SK-N-SH treated with all-trans-retinoic acid at 6 μM for 48 hours (cell line): Measurements from ENCODE around the gene ZKSCAN5.

Experiments used
- ATAC-seq: fragments of 200-7000 bp; cut with Tn5 transposase; 3 replicates; pipeline ENCODE4 v1.9.1; 2020; ENCODE audit warnings: mild to moderate bottlenecking, moderate library complexity
- ARNTL ChIP-seq: fragments of 450-650 bp; formaldehyde crosslinking; IDR thresholded peaks from 2 replicates; pipeline ENCODE4 v1.5.0; 2020; ENCODE audit warnings: low read depth, mild to moderate bottlenecking, moderate library complexity, borderline replicate concordance
- BACH2 ChIP-seq: fragments of 250-450 bp; sonication (Bioruptor Pico); IDR thresholded peaks from 2 replicates; pipeline ENCODE4 v1.9.0; 2021; ENCODE audit warnings: mild to moderate bottlenecking, borderline replicate concordance
- CSDC2 ChIP-seq: fragments of 250-450 bp; sonication (Bioruptor Pico); IDR thresholded peaks from 2 replicates; pipeline ENCODE4 v1.5.0; 2020; ENCODE audit warnings: mild to moderate bottlenecking, moderate library complexity
- ESRRG ChIP-seq: fragments of 250-450 bp; sonication (Bioruptor Pico); IDR thresholded peaks from 2 replicates; pipeline ENCODE4 v1.6.1; 2021; ENCODE audit warnings: mild to moderate bottlenecking
- GLIS3 ChIP-seq: fragments of 250-450 bp; sonication (Bioruptor Pico); IDR thresholded peaks from 2 replicates; pipeline ENCODE4 v1.5.0; 2020; ENCODE audit warnings: mild to moderate bottlenecking, moderate library complexity
- ISL1 ChIP-seq: fragments of 250-450 bp; sonication (Bioruptor Pico); IDR thresholded peaks from 2 replicates; pipeline ENCODE4 v2.1.2; 2022; ENCODE audit warnings: mild to moderate bottlenecking, moderate library complexity
- OSR1 ChIP-seq: fragments of 250-450 bp; sonication (Bioruptor Pico); IDR thresholded peaks from 2 replicates; pipeline ENCODE4 v1.8.0; 2022; ENCODE audit warnings: moderate library complexity, mild to moderate bottlenecking, inconsistent platforms
- PATZ1 ChIP-seq: fragments of 250-450 bp; sonication (Bioruptor Pico); IDR thresholded peaks from 2 replicates; pipeline ENCODE4 v1.8.0; 2020; ENCODE audit warnings: mild to moderate bottlenecking, moderate library complexity, borderline replicate concordance
- PPARA ChIP-seq: fragments of 250-450 bp; sonication (Bioruptor Pico); IDR thresholded peaks from 2 replicates; pipeline ENCODE4 v1.5.0; 2020; ENCODE audit warnings: mild to moderate bottlenecking, borderline replicate concordance
- RARB ChIP-seq: fragments of 250-450 bp; sonication (Bioruptor Pico); IDR thresholded peaks from 2 replicates; pipeline ENCODE4 v1.8.0; 2021; ENCODE audit warnings: mild to moderate bottlenecking, moderate library complexity
- SNAI2 ChIP-seq: fragments of 250-450 bp; sonication (Bioruptor Pico); IDR thresholded peaks from 2 replicates; pipeline ENCODE4 v1.5.0; 2020; ENCODE audit warnings: mild to moderate bottlenecking, moderate library complexity
- TCF4 ChIP-seq: fragments of 250-450 bp; sonication (Bioruptor Pico); IDR thresholded peaks from 2 replicates; pipeline ENCODE4 v1.8.0; 2021; ENCODE audit warnings: mild to moderate bottlenecking, moderate library complexity, borderline replicate concordance
- TOX ChIP-seq: fragments of 250-450 bp; sonication (Bioruptor Pico); IDR thresholded peaks from 2 replicates; pipeline ENCODE4 v1.8.0; 2021; ENCODE audit warnings: mild to moderate bottlenecking, moderate library complexity, borderline replicate concordance
- ZC3H10 ChIP-seq: fragments of 250-450 bp; sonication (Bioruptor Pico); IDR thresholded peaks from 2 replicates; pipeline ENCODE4 v1.5.1; 2021; ENCODE audit warnings: mild to moderate bottlenecking, moderate library complexity
- ZFP3 ChIP-seq: fragments of 250-450 bp; sonication (Bioruptor Pico); IDR thresholded peaks from 2 replicates; pipeline ENCODE4 v1.5.0; 2020; ENCODE audit warnings: mild to moderate bottlenecking, moderate library complexity
- ZFP30 ChIP-seq: fragments of 450-650 bp; formaldehyde crosslinking; IDR thresholded peaks from 2 replicates; pipeline ENCODE4 v1.5.0; 2022; ENCODE audit warnings: mild to moderate bottlenecking, moderate library complexity
- ZNF565 ChIP-seq: fragments of 450-650 bp; formaldehyde crosslinking; conservative IDR thresholded peaks from 2 replicates; pipeline ENCODE4 v1.5.0; 2020; ENCODE audit warnings: low read depth, mild to moderate bottlenecking, moderate library complexity
- ZNF70 ChIP-seq: fragments of 450-650 bp; formaldehyde crosslinking; IDR thresholded peaks from 2 replicates; pipeline ENCODE4 v1.5.0; 2020; ENCODE audit warnings: mild to moderate bottlenecking, moderate library complexity
- TF ChIP-seq, protein P1 (sequence below): fragments of 250-450 bp; sonication (Bioruptor Pico); IDR thresholded peaks from 2 replicates; pipeline ENCODE4 v1.5.1; 2020; ENCODE audit warnings: low read depth, mild to moderate bottlenecking, moderate library complexity
- TF ChIP-seq, protein P2 (sequence below): fragments of 250-450 bp; sonication (Bioruptor Pico); IDR thresholded peaks from 2 replicates; pipeline ENCODE4 v1.5.0; 2020; ENCODE audit warnings: mild to moderate bottlenecking, moderate library complexity
- TF ChIP-seq, protein P3 (sequence below): fragments of 250-450 bp; sonication (Bioruptor Pico); IDR thresholded peaks from 2 replicates; pipeline ENCODE4 v1.8.0; 2021; ENCODE audit warnings: low read depth, mild to moderate bottlenecking, moderate library complexity, borderline replicate concordance

The ZKSCAN5 gene

GRCh38 chr7:99504603-99505323, at the start of gene ZKSCAN5:
ZKSCAN5 (plus strand) TSS chr7:99504662; CDS start chr7:99506045, 1,383 bp downstream.
- peak; percentile 5; the same call in 1 of the 2 replicates for TF ChIP-seq GLIS3 (CRISPR knock-in tag)
- peak; percentile 99 for TF ChIP-seq PATZ1 (CRISPR knock-in tag)
- peak; percentile 72 for TF ChIP-seq RARB (CRISPR knock-in tag)
- TF ChIP-seq, protein P1, sequence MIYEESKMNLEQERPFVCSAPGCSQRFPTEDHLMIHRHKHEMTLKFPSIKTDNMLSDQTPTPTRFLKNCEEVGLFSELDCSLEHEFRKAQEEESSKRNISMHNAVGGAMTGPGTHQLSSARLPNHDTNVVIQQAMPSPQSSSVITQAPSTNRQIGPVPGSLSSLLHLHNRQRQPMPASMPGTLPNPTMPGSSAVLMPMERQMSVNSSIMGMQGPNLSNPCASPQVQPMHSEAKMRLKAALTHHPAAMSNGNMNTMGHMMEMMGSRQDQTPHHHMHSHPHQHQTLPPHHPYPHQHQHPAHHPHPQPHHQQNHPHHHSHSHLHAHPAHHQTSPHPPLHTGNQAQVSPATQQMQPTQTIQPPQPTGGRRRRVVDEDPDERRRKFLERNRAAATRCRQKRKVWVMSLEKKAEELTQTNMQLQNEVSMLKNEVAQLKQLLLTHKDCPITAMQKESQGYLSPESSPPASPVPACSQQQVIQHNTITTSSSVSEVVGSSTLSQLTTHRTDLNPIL (CRISPR knock-in tag), result no peak
- 0 out of 2 replicates have a peak, but pooled peaks have one; percentile 17 for TF ChIP-seq ZNF70 (CRISPR knock-in tag)
- peak; percentile 80 for ATAC-seq

DNA sequence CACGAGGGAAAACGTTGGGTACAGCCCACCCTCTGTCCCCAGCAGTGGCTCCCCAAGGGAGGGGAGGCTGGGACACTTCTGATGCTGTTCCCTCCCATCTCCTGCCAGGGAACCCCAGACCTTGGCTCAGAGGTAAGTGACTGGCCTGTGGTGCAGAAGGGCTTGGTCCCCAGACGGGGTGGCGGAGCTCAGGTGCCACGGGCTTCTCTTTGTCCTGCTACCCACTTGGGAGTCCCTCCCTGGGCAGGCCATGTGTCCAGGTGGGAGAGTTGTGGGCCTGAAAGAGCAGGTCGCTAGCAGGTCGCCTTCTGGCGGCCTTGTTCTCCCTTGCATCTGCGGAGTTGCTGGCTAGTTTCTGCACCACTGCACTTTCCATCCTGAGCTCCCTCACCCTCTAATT, 48.6 kb upstream of the ZKSCAN5 start:
- no peak for TF ChIP-seq ESRRG
- TF ChIP-seq, protein P1 (CRISPR knock-in tag), result no peak
- TF ChIP-seq, protein P2, sequence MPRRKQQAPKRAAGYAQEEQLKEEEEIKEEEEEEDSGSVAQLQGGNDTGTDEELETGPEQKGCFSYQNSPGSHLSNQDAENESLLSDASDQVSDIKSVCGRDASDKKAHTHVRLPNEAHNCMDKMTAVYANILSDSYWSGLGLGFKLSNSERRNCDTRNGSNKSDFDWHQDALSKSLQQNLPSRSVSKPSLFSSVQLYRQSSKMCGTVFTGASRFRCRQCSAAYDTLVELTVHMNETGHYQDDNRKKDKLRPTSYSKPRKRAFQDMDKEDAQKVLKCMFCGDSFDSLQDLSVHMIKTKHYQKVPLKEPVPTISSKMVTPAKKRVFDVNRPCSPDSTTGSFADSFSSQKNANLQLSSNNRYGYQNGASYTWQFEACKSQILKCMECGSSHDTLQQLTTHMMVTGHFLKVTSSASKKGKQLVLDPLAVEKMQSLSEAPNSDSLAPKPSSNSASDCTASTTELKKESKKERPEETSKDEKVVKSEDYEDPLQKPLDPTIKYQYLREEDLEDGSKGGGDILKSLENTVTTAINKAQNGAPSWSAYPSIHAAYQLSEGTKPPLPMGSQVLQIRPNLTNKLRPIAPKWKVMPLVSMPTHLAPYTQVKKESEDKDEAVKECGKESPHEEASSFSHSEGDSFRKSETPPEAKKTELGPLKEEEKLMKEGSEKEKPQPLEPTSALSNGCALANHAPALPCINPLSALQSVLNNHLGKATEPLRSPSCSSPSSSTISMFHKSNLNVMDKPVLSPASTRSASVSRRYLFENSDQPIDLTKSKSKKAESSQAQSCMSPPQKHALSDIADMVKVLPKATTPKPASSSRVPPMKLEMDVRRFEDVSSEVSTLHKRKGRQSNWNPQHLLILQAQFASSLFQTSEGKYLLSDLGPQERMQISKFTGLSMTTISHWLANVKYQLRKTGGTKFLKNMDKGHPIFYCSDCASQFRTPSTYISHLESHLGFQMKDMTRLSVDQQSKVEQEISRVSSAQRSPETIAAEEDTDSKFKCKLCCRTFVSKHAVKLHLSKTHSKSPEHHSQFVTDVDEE (CRISPR knock-in tag), result no peak
- no peak for TF ChIP-seq ARNTL (CRISPR knock-in tag)
- TF ChIP-seq PATZ1 (CRISPR knock-in tag), result no peak
- no peak for TF ChIP-seq TCF4 (CRISPR knock-in tag)
- TF ChIP-seq PPARA (CRISPR knock-in tag), result no peak
- TF ChIP-seq ISL1 (CRISPR knock-in tag), result no peak
- no peak for TF ChIP-seq ZFP3
- TF ChIP-seq GLIS3 (CRISPR knock-in tag), result no peak
- TF ChIP-seq ZFP30 (CRISPR knock-in tag), result no peak
- TF ChIP-seq TOX (CRISPR knock-in tag), result no peak
- TF ChIP-seq SNAI2 (CRISPR knock-in tag), result no peak
- TF ChIP-seq ZNF70 (CRISPR knock-in tag), result no peak
- TF ChIP-seq CSDC2 (CRISPR knock-in tag), result no peak
- TF ChIP-seq, protein P3, sequence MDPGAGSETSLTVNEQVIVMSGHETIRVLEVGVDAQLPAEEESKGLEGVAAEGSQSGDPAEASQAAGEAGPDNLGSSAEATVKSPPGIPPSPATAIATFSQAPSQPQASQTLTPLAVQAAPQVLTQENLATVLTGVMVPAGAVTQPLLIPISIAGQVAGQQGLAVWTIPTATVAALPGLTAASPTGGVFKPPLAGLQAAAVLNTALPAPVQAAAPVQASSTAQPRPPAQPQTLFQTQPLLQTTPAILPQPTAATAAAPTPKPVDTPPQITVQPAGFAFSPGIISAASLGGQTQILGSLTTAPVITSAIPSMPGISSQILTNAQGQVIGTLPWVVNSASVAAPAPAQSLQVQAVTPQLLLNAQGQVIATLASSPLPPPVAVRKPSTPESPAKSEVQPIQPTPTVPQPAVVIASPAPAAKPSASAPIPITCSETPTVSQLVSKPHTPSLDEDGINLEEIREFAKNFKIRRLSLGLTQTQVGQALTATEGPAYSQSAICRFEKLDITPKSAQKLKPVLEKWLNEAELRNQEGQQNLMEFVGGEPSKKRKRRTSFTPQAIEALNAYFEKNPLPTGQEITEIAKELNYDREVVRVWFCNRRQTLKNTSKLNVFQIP, result no peak
- TF ChIP-seq ZC3H10 (CRISPR knock-in tag), result no peak
- no peak for TF ChIP-seq OSR1 (CRISPR knock-in tag)
- no peak for TF ChIP-seq ZNF565 (CRISPR knock-in tag)
- no peak for TF ChIP-seq BACH2
- no peak; the same call in 2 of the 3 replicates for ATAC-seq
